SU-DHL-6 (cell line): ENCODE data around the gene KAZN.

Experiments
- H2AFZ ChIP-seq: fragments of 200-600 bp; sonication (generic); 2 replicates; pipeline ENCODE4 v1.6.1; 2014; ENCODE audit warnings: low read depth, mild to moderate bottlenecking, moderate library complexity, mixed read lengths, antibody characterized with exemption, low read length; ENCODE audit not compliant: severe bottlenecking
- H3F3A ChIP-seq: fragments of 200-600 bp; shearing (Covaris generic); 2 replicates; pipeline ENCODE4 v1.6.0; 2016; ENCODE audit warnings: antibody characterized with exemption, mild to moderate bottlenecking; ENCODE audit not compliant: insufficient read depth
- H3K27ac ChIP-seq: fragments of 200-600 bp; sonication (generic); 2 replicates; pipeline ENCODE4 v1.5.1; 2016; ENCODE audit warnings: low read depth, mild to moderate bottlenecking, low read length, moderate library complexity, mixed read lengths
- H3K27me3 ChIP-seq: fragments of 200-600 bp; sonication (generic), shearing (Covaris generic); 2 replicates; pipeline ENCODE4 v1.6.0; 2014; ENCODE audit warnings: mild to moderate bottlenecking, low read length
- H3K36me3 ChIP-seq: fragments of 200-600 bp; sonication (generic); 2 replicates; pipeline ENCODE4 v1.6.1; 2014; ENCODE audit warnings: mild to moderate bottlenecking, low read length, mixed read lengths
- H3K4me2 ChIP-seq: fragments of 300-600, 200-600 bp; shearing (Covaris generic), sonication (generic); 2 replicates; pipeline ENCODE4 v1.6.0; 2014; ENCODE audit warnings: low read length, low read depth, mild to moderate bottlenecking; ENCODE audit not compliant: poor library complexity, severe bottlenecking
- H3K4me3 ChIP-seq: fragments of 200-600 bp; sonication (generic); 2 replicates; pipeline ENCODE4 v1.5.1; 2014; ENCODE audit warnings: antibody characterized with exemption, low read length, mild to moderate bottlenecking, mixed read lengths; ENCODE audit not compliant: insufficient read depth, poor library complexity, severe bottlenecking
- H3K79me2 ChIP-seq: fragments of 200-600 bp; sonication (generic); 2 replicates; pipeline ENCODE4 v1.6.1; 2014; ENCODE audit warnings: mild to moderate bottlenecking, low read length, moderate library complexity; ENCODE audit not compliant: insufficient read depth
- H3K9ac ChIP-seq: fragments of 200-600 bp; sonication (generic); 2 replicates; pipeline ENCODE4 v1.7.0; 2014; ENCODE audit warnings: mild to moderate bottlenecking, low read length
- H3K9me2 ChIP-seq: fragments of 200-600 bp; sonication (generic); replicated peaks from 2 replicates; pipeline ENCODE4 v1.6.1; 2014; ENCODE audit warnings: low read length; ENCODE audit not compliant: insufficient read depth
- H3K9me3 ChIP-seq: fragments of 200-600 bp; sonication (generic); 2 replicates; pipeline ENCODE4 v1.6.1; 2014; ENCODE audit warnings: low read length, mixed read lengths; ENCODE audit not compliant: insufficient read depth
- H4K20me1 ChIP-seq: fragments of 200-600 bp; sonication (generic); 2 replicates; pipeline ENCODE4 v1.6.1; 2014; ENCODE audit warnings: low read depth, mild to moderate bottlenecking, antibody characterized with exemption, low read length, moderate library complexity, mixed read lengths
- CTCF ChIP-seq: fragments of 200-600 bp; sonication (generic); IDR thresholded peaks from one replicate; pipeline ENCODE4 v1.5.1; 2017; ENCODE audit warnings: antibody characterized with exemption, mild to moderate bottlenecking, low read length, moderate library complexity; ENCODE audit not compliant: insufficient read depth, poor library complexity, severe bottlenecking
- EZH2phosphoT487 ChIP-seq: fragments of 200-600 bp; sonication (generic), shearing (Covaris generic); conservative IDR thresholded peaks from 2 replicates; pipeline ENCODE4 v1.6.1; 2018; ENCODE audit warnings: mild to moderate bottlenecking, antibody characterized with exemption, low read length, moderate library complexity, mixed read lengths

Gene KAZN

DNA sequence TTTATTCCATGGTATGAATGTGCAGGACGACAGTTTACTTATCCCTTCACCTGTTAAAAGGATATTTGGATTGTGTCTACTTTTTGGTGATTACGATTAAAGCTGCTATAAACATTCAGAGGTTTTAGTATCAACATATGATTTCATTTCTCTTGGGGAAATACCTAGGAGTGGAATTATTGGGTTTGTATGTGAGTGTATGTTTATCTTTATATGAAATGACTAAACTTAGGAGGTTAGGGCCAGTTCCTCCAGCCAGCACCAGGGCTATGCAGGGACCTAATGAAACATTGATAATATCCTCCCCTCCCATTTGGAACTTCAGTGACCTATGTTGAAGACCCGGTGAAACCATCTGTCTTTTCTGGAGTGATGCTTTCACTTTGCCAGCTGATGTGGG lies 568.9 kb downstream of the KAZN start:
- Histone ChIP-seq H3K79me2 (no peaks in the 10 kb centered on the region), H3F3A (no peaks in the 10 kb centered on the region), H3K9ac (no peak overlapping the region), H3K9me3 (no peaks in the 10 kb centered on the region), H3K27me3 (no peaks in the 10 kb centered on the region), H4K20me1 (no peaks in the 10 kb centered on the region), H3K27ac (no peak overlapping the region), H2AFZ (no peak overlapping the region), H3K4me2 (no peak overlapping the region), H3K36me3 (no peaks in the 10 kb centered on the region), H3K4me3 (no peak overlapping the region), H3K9me2 (no peaks in the 10 kb centered on the region)
- no peak for TF ChIP-seq EZH2phosphoT487
- TF ChIP-seq CTCF: no peak
